Hematopoietic multipotent progenitor cell treated with erythropoietin and hydrocortisone succinate and interleukin-3 and kit ligand, for 4 days (in vitro differentiated cells): Measurements from ENCODE around the gene SOX18.
"Not testable (repeated sequence)": the region's sequence is repeated elsewhere in the genome, so short reads cannot be mapped to it uniquely, and the experiment has no call there.

ENCODE experiments used
- DNase-seq: peaks from one replicate; pipeline ENCODE4 v3.0.0-alpha.2; 2015

SOX18 gene

DNA sequence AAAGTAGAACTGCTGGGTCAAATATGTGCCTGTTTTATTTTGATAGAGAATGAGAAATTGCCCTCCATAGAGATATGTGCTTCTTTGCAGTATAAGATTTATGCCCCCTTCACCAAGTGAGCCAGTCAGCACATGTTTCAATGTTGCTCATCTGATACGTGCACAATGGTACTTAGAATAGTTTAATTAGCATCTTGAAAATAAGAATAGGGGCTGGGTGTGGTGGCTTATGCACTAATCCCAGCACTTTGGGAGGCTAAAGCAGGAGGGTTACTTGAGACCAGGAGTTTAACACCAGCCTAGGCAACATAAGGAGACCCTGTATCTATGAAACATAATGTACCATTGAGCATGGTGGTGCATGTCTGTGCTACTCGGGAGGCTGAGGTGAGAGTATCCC lies 33.8 kb downstream of the SOX18 start:
- DNase-seq = no peak

DNA sequence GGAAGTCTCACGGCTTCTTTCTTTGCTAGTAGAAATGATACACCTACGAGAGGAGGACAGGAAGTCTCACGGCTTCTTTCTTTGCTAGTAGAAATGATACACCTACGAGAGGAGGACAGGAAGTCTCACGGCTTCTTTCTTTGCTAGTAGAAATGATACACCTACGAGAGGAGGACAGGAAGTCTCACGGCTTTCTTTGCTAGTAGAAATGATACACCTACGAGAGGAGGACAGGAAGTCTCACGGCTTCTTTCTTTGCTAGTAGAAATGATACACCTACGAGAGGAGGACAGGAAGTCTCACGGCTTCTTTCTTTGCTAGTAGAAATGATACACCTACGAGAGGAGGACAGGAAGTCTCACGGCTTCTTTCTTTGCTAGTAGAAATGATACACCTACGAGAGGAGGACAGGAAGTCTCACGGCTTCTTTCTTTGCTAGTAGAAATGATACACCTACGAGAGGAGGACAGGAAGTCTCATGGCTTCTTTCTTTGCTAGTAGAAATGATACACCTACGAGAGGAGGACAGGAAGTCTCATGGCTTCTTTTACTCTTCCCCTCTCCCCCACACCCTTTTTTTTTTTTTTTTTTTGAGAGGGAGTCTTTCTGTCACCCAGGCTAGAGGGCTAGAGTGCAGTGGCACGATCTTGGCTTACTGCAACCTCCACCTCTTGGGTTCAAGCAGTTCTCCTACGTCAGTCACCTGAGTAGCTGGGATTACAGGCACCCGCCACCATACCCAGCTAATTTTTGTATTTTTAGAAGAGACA lies 36.9 kb downstream of the SOX18 start:
- DNase-seq = not testable (repeated sequence)

DNA sequence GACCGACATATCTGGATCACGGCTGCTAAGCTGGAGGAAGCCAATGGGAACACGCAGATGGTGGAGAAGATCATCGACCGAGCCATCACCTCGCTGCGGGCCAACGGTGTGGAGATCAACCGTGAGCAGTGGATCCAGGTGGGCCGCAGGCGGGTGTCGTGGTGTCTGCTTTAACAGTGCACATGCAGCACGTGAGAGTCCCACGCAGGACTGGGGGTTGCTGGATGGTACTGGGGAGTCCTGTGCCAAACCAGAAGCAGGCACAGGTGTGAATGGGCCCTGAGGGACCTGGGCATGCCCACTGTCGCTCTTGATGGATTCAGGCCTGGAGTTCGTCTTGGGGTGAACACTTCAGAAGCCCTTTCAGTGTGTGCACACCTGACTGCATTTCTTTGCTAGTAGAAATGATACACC lies 38.1 kb downstream of the SOX18 start:
- DNase-seq = no peak

GRCh38 chr20:64010711-64011237 lies 38.7 kb downstream of the SOX18 start:
- no peak for DNase-seq

DNA sequence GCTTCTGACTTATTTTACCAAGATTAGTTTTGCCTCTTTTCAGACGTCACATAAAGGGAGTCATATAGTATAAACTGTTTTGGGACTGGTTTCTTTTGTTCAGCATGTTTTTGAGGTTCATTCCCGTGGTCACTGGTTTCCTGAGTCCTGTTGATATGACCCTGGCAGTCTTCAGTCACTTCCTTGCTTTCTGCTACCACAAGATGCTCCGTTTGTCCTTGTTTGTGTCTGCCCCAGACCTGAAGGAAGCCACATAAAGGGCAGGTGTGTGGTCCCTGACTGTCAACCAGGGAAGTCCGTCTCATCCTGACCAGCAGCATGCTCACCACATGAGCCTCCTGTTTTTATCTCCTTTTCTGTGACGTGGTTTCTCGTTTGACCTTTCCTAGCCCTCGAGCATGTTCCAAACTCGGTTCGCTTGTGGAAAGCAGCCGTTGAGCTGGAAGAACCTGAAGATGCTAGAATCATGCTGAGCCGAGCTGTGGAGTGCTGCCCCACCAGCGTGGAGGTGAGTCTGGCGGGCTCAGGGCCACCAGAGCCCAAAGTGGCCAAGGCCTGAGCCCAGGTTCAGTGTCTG lies 39.5 kb downstream of the SOX18 start:
- peak; percentile 30 for DNase-seq

DNA sequence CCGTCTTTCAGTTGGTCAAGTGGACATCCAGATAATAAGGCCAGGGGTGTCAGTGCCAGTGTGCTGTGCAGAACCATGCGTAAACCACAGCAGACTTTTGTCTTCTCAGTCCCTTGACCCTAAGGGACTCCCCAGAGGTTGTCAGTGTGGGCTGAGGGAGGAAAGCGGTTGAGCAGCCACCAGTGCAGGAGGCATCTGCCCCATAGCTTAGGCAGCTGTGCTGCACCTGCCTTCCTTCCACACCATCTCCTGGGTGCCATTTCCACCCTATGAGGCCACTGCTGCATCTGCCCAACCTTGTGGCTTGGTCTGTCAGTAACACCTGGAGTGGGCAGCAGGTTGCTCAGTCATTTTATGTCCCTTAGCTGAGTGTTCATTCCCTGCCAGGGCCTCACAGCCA lies 42.5 kb downstream of the SOX18 start:
- DNase-seq = no peak

- DNase-seq = no peak
Observed at GRCh38 chr20:64006490-64006889, 42.9 kb downstream of the SOX18 start.

GRCh38 chr20:64005394-64005793 lies 44.0 kb downstream of the SOX18 start:
- no peak for DNase-seq

- DNase-seq = no peak
Observed at GRCh38 chr20:64003960-64004725, 45.3 kb downstream of the SOX18 start.

- no peak for DNase-seq
Observed at GRCh38 chr20:64001607-64002011, 47.8 kb downstream of the SOX18 start.

DNA sequence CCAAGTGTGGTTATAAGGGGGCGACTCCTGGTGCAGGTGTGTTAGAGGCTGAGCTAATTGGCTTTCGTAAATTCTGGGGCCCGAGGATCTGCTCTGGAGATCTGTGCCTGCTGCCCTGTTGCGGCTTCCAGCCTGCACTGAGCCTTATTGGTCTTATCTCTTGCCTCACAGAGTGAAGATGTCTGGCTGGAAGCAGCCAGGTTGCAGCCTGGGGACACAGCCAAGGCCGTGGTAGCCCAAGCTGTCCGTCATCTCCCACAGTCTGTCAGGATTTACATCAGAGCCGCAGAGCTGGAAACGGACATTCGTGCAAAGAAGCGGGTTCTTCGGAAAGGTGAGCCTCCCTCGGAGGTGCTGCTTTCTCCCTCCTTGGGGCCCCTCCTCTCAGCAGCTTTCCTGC lies 48.5 kb downstream of the SOX18 start:
- no peak for DNase-seq
